Measurements from ENCODE around the gene PPA1.

DNA sequence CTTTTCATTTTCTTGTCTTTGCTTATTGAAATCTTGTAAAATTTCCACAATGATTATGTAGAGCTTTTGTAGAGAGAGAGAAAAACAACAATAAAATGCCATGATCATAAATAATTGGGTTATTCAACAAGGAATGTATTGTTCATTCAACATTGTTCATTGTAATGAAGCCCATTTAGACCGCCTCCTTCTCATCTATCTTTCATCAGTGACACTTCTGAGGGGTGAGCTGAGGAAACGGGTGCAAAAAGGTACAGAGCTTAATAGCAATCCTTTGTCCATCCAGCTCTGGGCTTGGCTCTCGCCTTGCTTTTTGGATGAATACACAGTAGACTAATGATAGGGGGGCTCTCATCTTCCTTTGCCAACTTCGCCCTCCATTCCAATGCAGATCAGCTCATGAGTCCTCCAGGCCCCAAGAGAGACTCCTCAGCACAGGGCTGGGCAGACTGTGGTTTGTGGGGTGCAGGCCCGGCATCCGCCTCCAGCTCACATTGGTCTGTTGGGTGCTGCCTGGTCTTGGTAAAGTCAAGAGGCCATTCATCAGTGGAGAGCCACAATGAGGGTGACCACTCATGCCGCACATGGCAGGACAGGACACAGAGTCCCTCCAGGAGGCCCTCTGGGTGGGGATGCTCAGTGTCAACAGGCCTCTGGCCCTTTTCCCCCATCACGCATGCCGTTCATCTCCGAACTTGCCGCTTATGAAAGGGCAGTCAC is 17.9 kb upstream of the PPA1 start:
- TF ChIP-seq, protein P1, sequence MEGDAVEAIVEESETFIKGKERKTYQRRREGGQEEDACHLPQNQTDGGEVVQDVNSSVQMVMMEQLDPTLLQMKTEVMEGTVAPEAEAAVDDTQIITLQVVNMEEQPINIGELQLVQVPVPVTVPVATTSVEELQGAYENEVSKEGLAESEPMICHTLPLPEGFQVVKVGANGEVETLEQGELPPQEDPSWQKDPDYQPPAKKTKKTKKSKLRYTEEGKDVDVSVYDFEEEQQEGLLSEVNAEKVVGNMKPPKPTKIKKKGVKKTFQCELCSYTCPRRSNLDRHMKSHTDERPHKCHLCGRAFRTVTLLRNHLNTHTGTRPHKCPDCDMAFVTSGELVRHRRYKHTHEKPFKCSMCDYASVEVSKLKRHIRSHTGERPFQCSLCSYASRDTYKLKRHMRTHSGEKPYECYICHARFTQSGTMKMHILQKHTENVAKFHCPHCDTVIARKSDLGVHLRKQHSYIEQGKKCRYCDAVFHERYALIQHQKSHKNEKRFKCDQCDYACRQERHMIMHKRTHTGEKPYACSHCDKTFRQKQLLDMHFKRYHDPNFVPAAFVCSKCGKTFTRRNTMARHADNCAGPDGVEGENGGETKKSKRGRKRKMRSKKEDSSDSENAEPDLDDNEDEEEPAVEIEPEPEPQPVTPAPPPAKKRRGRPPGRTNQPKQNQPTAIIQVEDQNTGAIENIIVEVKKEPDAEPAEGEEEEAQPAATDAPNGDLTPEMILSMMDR (IDR thresholded peaks at IDR 0.05): no peak
- TF ChIP-seq POLR2A (IDR thresholded peaks at IDR 0.05): no peak
